ENCODE results near the gene KLHL24.
"Not testable (repeated sequence)": the region's sequence is repeated elsewhere in the genome, so short reads cannot be mapped to it uniquely, and the experiment has no call there.

The KLHL24 gene, protein sequence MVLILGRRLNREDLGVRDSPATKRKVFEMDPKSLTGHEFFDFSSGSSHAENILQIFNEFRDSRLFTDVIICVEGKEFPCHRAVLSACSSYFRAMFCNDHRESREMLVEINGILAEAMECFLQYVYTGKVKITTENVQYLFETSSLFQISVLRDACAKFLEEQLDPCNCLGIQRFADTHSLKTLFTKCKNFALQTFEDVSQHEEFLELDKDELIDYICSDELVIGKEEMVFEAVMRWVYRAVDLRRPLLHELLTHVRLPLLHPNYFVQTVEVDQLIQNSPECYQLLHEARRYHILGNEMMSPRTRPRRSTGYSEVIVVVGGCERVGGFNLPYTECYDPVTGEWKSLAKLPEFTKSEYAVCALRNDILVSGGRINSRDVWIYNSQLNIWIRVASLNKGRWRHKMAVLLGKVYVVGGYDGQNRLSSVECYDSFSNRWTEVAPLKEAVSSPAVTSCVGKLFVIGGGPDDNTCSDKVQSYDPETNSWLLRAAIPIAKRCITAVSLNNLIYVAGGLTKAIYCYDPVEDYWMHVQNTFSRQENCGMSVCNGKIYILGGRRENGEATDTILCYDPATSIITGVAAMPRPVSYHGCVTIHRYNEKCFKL

DNA sequence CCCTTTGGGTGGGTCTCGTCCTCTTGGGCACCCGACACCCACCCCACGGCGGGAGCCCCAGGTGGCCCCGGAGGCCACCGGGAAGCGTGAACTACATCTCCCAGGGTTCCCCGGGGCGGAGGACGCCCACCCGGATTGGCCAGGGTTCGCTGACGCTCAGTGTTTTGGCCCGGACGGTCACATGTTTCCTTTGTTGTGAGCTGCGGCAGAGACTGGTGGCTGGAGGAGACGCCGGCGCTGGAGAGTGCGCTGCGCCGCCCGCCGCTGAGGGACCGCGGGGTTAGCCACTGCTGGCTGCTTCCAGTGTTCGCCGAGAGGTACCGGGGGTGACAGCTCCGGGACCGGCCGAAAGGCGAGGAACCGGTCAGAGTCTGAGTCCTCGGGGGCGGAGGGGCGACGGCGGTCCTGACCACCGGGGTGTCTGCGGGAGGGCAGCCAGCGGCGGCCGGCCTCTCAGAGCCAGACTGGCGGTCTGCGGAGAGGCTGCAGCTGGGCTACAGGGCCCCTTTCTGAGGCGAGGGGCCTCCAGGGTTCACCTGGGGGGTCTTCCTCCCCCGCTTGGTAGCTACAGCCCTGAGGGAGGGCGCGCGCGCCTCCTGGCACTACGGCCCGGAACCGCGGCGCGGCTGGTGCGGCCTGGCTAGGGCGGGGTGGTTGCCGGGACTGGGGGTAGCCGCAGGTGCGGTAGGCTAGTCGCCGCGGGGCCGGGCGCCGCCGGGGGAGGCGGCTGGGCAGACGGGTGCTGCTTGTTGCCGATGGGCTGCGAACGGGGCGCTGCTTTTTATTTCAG, at the start of gene KLHL24:
TSS of gene KLHL24 (plus strand) at position 193 of the 790 bp plus-strand sequence. CDS start 14,734 bp downstream, outside the sequence.
- DNase-seq (ENCODE audit: low read depth in 2 of 2) = peak; percentile 87 to 91

DNA sequence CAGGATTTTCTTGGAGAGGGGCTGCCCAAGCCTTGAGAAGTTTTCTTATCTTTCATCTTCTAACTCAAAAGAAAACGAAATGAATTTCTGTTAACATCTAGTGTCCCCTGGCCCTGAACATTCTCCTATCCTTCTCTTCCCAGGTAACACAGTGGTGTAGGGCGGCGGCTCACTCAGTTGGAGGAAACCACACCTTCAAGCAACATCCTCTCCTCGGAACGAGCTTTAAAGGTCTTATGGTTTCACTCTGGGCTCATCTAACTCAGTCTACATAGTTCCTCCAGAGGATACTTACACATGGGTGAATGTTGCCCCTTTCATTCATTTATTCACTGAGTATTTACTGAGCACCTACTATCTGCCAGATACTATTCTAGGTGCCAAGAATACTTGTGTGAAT, 48.9 kb upstream of the KLHL24 start:
- no peak for DNase-seq (ENCODE audit: low read depth in 2 of 2)

DNA sequence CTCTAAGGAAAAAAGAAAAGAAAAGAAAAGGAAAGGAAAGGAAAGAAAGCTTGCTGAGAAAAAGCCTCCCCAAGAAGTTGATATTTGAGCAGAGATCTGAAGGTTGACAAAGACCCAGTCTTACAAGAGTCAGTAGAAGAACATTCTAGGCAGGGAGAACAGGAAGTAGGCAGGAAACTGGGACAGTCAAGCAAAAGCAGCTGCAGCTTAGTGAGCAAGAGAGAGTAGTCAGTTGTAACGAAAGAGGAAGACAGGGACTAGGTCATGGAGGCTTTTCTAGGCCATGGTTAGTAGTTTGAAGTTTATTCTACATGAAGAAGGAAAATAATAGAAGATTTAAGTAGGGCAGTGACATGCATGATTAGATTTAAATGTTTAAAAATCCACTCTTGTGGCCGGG, 48.1 kb upstream of the KLHL24 start:
- no peak for DNase-seq (ENCODE audit: low read depth in 2 of 2)

DNA sequence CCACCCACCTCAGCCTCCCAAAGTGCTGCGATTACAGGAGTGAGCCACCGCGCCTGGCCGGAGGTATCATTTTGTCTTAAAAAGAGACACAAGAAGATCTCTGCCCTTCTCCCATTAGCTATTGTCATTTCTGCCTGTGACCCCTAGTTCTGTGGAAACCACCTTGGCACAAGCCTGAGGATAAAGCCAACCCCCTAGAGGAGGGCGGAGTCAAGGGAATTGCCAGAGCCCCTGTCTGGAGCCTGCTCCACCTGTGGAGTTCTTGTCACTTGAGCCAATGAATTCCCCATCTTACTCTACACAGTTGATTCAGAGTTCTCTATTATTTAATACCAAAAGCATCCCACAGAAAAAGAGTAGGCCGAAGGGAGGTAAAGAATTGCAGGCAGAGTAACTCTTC, 45.0 kb upstream of the KLHL24 start:
- DNase-seq (ENCODE audit: low read depth in 2 of 2) = no peak

DNA sequence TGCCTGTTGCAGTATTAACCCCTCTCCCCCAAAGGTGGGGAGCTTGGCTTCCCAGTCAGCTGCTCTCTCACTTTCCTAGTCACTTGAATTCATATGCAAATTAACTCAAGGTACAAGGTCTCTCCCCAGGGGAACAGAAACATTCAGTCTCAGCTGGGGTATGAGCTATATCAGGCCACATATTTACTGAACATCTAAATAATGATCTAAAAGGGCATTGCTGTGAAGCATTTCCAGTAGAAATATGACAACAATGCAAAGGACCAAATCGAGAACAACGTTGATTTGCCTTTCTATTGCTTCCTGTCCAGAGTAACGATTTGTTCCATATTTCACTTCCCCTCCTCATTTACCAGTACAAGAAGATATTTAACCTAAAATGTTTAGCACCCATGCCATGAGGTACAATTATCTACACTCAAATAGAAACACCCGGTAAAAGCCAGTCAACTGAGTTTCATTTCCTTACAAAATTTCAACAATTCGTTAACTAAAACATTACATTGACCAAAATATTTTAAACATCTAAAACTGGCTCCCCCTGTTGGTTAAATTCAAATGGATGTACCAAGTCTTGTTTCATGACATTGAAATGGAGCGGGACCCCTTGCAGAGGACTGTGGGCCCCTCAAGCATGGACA, 43.4 kb upstream of the KLHL24 start:
- no peak for DNase-seq (ENCODE audit: low read depth in 2 of 2)

DNA sequence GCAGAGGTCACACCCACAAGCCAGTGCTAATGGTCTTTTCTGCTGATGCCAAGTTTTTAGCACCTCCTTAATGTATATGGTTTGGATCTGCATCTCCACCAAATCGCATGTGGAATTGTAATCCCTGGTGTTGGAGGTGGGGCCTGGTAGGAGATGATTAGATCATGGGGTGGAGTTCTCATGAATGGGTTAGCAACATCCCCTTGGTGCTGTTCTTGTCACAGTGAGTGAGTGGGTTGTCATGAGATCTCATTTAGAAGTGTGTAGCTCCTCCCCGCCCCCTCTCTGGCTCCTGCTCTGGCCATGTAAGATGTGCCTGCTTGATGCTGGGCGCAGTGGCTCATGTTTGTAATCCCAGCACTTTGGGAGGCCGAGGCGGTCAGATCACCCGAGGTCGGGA, 42.6 kb upstream of the KLHL24 start:
- DNase-seq (ENCODE audit: low read depth in 2 of 2) = no peak

DNA sequence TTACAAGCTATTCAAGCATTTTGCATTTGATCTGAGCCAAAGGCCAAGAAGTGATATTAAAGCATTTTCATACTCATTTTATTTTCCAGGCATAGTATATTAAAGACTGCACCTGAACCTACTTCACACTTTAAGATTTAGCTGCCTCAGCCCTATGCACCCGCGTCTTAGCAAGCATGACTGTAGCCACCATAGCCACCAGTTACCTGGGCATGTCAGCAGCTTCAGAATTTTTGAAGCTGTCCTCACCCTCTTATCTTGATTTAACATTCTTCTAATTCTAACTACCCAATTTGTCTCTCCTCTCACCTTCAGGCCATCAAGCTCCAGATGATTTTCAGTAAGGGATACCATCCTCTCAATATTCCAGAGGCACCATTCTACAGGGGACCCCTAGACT, 40.8 kb upstream of the KLHL24 start:
- no peak for DNase-seq (ENCODE audit: low read depth in 2 of 2)

DNA sequence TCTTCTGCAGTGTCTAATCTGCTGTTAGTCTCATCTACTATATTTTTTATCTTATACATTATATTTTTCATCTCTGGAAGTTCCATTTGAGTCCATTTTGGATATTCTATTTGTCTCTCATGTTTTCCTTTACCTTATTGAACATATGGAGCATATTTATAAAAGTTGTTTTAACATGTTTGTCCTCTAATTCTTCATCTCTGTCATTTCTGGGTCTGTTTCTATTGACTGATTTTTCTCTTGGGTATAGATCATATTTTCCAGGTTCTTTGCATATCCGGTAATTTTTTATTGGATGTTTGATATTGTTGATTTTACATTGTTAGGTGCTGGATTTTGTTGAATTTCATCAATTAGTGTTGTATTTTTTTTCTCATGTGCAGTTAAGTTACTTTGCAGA, 37.5 kb upstream of the KLHL24 start:
- no peak for DNase-seq (ENCODE audit: low read depth in 2 of 2)

DNA sequence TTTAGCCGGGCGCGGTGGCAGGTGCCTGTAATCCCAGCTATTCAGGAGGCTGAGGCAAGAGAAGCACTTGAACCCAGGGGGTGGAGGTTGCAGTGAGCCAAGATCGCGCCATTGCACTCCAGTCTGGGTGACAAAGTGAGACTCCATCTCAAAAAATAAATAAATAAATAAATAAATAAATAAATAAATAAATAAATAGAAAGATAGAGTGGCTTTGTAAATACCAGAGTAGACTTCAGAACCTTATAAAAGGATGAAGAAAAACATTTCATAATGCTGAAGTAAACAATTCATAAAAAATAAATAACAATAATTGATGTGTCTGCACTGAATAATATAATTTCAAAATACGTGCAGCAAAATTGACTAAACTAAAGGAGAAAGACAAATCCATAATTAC, 24.1 kb upstream of the KLHL24 start:
- DNase-seq (ENCODE audit: low read depth in 2 of 2) = not testable (repeated sequence)

DNA sequence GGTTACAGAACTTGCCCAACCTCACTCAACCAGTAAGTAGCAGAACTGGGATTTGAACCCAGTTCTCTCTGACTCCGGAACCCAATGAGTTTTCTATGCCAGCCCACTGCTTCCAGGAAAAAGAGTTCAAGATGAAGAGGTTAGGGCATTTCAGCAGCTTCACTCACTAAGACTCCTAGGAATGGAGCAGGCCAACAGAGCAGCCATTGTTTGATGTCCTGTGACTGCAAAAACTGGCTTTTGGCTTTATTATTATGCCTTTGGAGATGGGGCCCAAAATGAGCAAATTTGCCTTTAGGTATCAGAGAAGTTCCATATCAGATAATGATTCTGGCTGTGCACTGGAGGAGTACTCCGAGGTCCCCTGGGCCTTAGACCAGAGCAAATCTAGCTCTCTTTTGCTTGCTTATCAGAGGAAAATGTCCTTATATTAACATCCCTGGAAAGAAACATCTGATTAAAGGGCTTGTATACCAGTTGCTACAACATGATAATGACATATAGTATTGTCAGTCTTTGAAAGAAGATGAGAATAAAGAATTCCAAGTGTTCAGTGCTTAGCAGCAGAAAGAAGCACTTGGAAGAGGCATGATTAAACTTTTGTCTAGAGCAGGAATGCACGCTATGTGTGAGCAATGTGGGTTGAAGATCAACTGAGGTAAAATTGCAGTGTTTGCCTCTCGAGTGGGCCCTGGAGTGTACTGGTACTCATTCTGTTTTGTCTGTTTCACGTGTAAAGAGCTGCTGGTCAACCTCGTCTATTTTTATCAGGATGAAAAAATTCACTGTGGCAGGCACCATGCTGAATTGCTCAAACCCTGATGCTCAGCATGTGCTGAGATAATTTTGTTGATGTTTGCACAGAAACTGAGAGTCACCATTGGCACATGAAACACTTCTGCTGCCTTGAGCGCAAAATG, 21.8 kb upstream of the KLHL24 start:
- no peak for DNase-seq (ENCODE audit: low read depth in 2 of 2)

DNA sequence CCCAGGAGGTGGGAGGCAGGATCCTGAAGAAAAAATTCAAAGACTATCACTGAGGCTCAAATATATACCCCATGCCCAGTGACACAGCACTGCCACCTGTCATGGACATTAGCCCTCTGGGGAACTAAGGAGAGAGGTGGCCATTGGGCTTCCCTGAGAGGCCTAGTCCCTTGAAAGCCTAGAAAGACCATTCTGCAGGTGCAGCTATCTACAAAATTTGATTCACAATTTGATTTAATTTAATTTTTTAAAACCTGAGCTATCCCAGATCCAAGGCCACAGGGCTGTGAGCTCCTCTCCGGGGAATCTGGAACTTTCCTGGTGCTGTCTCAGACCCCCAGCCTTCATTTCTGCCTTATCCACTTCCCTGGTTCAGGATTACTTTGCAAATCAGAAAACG, 16.9 kb upstream of the KLHL24 start:
- no peak for DNase-seq (ENCODE audit: low read depth in 2 of 2)

DNA sequence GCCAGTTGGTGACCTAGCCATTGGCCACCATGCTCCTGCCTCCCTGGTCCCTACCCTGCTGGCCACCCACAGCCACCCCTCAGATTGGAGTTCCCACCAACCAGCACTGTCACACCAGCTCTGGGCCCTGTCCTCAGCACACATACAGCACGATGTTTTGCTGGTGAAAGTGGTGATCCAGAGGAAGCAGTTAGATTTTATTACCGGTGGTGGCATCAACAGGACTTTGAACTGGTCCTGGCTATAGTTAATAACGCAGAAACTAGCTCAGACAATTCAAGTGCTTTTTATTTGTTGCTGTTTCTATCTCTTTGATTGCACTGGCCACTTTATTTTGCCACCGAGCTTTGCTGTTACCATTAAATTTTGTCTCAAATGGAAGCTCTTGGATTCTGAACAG, 16.4 kb upstream of the KLHL24 start:
- no peak for DNase-seq (ENCODE audit: low read depth in 2 of 2)

DNA sequence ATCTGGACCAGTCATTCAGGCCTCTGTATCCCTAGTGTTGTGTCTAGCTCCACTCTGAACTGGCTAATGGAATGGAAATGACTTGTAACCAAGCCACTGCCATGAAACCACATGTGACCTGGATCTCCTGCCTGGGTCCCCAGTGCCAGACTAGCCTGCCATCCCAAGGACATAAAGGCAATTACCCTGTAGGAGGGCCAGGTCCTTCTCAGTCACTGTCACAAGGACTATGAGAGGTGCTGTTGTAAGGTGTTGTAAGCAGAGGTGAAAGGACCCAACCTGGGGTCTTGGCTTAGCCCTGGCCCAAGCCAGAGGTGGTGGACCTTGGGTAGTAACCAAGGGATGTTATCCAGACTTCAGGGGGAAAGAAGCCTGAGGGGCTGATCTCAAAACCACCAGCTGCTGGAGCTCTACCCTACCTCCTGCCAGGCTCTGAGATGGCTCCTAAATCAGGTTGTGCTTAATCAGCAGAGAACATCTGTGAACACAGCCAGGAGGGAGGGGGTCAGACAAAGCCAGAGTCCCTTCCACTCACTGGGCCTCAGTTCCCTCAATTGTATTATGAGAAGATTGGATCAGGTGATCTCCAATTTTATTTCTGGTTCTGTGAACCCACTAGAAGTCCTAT, 15.7 kb upstream of the KLHL24 start:
- DNase-seq (ENCODE audit: low read depth in 2 of 2) = no peak

DNA sequence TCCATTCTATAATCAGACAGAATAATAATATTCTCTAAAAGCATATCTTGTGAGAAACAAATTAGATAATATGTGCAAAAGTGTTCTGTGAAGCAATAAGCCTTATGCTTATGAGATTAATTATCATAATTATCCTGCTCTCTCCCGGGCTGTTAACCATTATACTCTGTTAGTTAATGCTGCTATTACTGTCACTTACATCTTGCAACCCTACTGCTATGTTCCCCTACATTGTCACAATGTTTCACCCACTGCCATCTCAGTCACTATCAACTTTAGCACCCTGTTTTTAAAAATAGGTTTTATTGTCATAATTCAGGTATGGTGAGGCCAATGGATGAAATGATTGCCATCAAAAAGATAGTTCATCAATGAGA, 15.2 kb upstream of the KLHL24 start:
- no peak for DNase-seq (ENCODE audit: low read depth in 2 of 2)

DNA sequence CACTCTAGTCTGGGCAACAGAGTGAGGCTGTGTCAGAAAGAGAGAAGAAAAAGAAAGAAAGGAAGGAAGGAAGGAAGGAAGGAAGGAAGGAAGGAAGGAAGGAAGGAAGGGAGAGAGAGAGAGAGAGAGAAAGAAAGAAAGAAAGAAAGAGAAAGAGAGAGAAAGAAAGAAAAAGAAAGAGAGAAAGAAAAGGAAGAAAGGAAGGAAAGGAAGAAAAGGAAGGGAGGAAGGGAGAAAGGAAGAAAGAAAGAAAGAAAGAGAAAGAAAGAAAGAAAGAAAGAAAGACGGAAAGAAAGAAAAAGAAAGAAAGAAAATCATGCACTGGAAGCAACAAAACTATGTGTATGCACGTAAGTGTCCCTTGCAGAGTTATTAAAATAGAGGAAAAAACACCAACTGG, 12.9 kb upstream of the KLHL24 start:
- DNase-seq (ENCODE audit: low read depth in 2 of 2) = not testable (repeated sequence)

DNA sequence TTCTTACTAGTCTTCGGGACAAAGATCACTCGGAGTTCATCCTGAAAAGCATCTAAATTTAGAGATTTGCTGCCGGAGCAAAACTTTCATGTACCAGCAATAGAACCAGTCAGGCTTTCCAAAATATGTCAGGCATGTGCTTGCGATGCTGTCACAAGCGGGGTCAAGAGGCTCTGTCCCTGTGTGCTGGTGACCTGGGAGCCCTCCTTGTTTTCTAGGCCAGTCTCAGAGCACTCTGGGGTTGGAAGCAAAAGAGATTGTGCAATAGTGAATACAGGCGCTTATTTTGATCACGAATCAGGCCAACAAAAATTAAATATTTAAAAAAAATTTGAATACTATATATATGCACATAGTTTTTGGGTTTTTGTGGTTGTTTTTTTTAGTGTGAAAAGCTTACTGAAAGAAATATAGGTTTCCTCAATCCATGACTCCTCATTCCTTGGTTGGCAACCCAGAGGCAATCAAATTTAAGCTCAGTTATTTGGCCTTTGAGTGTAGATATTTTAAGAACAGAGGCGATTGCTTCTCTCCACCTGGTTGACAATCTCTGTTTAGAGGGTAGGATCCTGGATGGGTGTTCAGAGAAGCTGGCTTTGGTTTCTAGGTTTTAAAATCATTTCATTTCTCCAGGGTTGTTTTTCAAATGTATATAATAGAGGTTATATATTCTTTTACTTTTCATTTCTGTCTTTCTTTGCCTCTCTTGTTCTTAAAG, 8.4 kb upstream of the KLHL24 start:
- DNase-seq (ENCODE audit: low read depth in 2 of 2) = no peak

DNA sequence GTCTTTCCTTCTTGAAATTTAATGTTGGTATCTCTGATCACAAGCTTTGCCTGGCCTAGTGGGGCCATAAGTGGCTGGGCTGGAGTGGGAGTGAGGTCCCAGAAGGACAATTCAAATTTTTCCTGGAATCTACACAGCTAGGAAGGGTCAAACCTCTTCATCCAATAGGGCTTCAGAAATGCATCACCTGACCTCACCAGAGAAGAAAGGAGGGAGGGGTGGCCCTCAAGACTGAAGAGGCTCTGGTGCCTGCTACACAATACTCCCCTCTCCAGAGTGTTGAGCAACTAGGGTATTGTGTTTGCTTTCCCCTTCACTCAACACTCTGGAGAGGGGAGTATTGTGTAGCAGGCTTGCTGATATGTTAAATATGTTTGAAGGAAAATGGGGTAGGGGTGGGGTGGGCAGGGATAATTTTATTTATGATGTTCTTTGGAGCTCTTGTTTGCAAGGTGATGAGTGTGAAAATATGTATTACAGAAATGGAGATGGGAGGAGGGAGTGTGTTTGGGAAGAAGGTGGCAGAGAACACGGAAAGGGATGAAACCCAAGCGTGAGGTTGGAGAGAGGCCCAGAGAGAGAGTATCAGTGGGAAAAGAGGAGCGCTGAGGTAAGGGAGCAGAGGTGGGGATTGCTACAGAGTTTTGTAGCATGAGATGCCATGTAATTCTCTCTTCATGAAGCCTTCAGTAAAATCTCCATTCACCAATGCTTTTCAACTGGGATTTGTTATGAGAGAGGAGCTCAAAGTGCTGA, 5.7 kb upstream of the KLHL24 start:
- DNase-seq (ENCODE audit: low read depth in 2 of 2) = no peak

DNA sequence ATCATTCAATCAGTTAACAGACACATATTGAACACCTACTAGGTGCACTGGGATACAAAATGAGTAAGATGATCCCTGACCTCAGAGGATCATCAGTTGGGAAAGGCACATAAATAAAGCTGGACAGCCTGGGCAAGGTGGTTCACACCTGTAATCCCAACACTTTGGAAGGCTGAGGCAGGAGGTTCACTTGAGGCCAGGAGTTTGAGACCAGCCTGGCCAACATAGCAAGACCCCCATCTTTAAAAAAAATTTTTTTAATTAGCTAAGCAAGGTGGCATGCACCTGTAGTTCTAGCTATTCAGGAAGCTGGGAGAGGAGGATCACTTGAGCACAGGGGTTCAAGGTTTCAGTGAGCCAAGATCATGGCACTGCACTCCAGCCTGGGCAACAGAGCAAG, 3.7 kb upstream of the KLHL24 start:
- no peak for DNase-seq (ENCODE audit: low read depth in 2 of 2)

DNA sequence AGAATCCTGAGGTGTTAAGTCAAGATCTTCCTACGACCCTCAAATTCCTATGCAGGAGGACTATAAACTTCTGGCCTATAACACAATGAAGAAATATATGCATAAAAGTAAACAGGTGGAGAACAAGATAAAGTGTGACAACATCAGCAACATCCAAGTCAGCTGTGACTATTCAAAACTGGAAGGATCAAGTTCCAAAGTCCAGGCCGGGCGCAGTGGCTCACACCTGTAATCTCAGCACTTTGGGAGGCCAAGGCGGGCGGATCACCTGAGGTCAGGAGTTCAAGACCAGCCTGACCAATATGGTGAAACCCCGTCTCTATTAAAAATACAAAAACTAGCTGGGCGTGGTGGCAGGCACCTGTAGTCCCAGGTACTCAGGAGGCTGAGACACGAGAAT, 2.7 kb upstream of the KLHL24 start:
- DNase-seq (ENCODE audit: low read depth in 2 of 2) = not testable (repeated sequence)
